ENCODE measurements around the gene RAP1GAP. TPM values are rescaled to one million over a fixed set of nuclear protein-coding genes. Genes with fewer than 3 reads are reported as not detected.

The RAP1GAP gene
- total and polyA plus RNA-seq, 9 of the 15 experiments (the other 6 are each of a cell fraction or from before 2014, with no cell fraction given), result 0.29 to 30.2 (median 19.2) TPM

DNA sequence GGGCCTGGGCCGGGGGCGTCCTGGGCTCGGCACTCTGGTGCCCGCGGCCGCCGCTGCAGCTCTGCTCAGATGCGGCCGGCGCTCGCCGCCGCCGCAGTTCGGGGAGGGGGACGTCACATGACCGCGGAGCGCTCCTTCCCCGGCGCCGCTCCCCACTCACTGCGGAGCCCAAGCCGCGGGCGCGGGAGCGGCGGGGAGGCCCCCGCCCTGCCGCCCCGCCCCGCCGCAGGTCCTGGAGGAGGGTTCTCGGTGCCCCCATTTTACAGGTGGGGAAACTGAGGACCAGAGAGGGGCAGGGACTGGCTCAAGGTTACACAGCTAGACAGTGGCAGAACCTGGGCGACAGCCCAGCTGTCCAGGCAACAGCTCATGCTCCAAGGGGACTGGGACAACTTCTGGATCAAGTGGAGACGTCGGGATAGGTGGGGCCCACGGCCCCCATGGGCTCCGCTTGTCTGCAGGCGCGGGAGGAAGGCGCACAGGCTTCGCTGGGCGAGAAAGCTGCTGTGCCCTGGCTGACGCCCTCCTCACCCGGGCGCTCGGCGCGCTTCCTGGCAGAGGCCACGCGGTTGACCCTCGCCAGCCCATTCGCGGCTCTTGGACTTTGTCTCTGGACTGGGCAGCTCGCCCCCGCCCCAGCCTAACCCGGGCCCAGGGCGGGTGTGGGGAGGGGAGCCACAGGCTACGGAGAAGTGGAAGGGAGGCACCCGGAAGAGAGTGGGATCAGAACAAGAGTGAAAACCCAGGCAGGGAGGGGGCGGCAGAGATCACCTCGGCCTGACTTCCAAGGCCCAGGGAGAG lies at the start of gene RAP1GAP (continued):
- TF ChIP-seq, protein P1, sequence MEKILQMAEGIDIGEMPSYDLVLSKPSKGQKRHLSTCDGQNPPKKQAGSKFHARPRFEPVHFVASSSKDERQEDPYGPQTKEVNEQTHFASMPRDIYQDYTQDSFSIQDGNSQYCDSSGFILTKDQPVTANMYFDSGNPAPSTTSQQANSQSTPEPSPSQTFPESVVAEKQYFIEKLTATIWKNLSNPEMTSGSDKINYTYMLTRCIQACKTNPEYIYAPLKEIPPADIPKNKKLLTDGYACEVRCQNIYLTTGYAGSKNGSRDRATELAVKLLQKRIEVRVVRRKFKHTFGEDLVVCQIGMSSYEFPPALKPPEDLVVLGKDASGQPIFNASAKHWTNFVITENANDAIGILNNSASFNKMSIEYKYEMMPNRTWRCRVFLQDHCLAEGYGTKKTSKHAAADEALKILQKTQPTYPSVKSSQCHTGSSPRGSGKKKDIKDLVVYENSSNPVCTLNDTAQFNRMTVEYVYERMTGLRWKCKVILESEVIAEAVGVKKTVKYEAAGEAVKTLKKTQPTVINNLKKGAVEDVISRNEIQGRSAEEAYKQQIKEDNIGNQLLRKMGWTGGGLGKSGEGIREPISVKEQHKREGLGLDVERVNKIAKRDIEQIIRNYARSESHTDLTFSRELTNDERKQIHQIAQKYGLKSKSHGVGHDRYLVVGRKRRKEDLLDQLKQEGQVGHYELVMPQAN (IDR thresholded peaks at IDR 0.05; ENCODE audit: borderline replicate concordance), result no peak; the same call in 1 of the 2 replicates
- TF ChIP-seq ZNF57 (CRISPR knock-in tag; IDR thresholded peaks at IDR 0.05) (0 out of 2 replicates have a peak, but pooled peaks have one; percentile 66), KDM1A (IDR thresholded peaks at IDR 0.05) (peak; percentile 91 to 94), STAG1 (CRISPR knock-in tag; IDR thresholded peaks at IDR 0.05; ENCODE audit: borderline replicate concordance) (no peak), MCM2 (IDR thresholded peaks at IDR 0.05; ENCODE audit: low read depth) (no peak), MCM7 (IDR thresholded peaks at IDR 0.05) (no peak), ZNF785 (CRISPR knock-in tag; IDR thresholded peaks at IDR 0.05) (no peak)
- TF ChIP-seq, protein P2, sequence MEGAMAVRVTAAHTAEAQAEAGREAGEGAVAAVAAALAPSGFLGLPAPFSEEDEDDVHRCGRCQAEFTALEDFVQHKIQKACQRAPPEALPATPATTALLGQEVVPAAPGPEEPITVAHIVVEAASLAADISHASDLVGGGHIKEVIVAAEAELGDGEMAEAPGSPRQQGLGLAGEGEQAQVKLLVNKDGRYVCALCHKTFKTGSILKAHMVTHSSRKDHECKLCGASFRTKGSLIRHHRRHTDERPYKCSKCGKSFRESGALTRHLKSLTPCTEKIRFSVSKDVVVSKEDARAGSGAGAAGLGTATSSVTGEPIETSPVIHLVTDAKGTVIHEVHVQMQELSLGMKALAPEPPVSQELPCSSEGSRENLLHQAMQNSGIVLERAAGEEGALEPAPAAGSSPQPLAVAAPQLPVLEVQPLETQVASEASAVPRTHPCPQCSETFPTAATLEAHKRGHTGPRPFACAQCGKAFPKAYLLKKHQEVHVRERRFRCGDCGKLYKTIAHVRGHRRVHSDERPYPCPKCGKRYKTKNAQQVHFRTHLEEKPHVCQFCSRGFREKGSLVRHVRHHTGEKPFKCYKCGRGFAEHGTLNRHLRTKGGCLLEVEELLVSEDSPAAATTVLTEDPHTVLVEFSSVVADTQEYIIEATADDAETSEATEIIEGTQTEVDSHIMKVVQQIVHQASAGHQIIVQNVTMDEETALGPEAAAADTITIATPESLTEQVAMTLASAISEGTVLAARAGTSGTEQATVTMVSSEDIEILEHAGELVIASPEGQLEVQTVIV (CRISPR knock-in tag; IDR thresholded peaks at IDR 0.05; ENCODE audit: borderline replicate concordance), result no peak
- TF ChIP-seq, protein P3, sequence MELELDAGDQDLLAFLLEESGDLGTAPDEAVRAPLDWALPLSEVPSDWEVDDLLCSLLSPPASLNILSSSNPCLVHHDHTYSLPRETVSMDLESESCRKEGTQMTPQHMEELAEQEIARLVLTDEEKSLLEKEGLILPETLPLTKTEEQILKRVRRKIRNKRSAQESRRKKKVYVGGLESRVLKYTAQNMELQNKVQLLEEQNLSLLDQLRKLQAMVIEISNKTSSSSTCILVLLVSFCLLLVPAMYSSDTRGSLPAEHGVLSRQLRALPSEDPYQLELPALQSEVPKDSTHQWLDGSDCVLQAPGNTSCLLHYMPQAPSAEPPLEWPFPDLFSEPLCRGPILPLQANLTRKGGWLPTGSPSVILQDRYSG (tag; conservative IDR thresholded peaks at IDR 0.05; ENCODE audit: low read depth), result 0 out of 2 replicates have a peak, but pooled peaks have one; percentile 27
- TF ChIP-seq, protein P4, sequence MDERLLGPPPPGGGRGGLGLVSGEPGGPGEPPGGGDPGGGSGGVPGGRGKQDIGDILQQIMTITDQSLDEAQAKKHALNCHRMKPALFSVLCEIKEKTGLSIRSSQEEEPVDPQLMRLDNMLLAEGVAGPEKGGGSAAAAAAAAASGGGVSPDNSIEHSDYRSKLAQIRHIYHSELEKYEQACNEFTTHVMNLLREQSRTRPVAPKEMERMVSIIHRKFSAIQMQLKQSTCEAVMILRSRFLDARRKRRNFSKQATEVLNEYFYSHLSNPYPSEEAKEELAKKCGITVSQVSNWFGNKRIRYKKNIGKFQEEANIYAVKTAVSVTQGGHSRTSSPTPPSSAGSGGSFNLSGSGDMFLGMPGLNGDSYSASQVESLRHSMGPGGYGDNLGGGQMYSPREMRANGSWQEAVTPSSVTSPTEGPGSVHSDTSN (CRISPR knock-in tag; IDR thresholded peaks at IDR 0.05; ENCODE audit: low read depth), result no peak
- TF ChIP-seq, protein P4 (tag; conservative IDR thresholded peaks at IDR 0.05; ENCODE audit: low read depth), result no peak
- TF ChIP-seq, protein P5, sequence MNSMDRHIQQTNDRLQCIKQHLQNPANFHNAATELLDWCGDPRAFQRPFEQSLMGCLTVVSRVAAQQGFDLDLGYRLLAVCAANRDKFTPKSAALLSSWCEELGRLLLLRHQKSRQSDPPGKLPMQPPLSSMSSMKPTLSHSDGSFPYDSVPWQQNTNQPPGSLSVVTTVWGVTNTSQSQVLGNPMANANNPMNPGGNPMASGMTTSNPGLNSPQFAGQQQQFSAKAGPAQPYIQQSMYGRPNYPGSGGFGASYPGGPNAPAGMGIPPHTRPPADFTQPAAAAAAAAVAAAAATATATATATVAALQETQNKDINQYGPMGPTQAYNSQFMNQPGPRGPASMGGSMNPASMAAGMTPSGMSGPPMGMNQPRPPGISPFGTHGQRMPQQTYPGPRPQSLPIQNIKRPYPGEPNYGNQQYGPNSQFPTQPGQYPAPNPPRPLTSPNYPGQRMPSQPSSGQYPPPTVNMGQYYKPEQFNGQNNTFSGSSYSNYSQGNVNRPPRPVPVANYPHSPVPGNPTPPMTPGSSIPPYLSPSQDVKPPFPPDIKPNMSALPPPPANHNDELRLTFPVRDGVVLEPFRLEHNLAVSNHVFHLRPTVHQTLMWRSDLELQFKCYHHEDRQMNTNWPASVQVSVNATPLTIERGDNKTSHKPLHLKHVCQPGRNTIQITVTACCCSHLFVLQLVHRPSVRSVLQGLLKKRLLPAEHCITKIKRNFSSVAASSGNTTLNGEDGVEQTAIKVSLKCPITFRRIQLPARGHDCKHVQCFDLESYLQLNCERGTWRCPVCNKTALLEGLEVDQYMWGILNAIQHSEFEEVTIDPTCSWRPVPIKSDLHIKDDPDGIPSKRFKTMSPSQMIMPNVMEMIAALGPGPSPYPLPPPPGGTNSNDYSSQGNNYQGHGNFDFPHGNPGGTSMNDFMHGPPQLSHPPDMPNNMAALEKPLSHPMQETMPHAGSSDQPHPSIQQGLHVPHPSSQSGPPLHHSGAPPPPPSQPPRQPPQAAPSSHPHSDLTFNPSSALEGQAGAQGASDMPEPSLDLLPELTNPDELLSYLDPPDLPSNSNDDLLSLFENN (IDR thresholded peaks at IDR 0.05; ENCODE audit: low read depth in 2 of 2, low read length in 2 of 2), result no peak; a peak in 1 of 4 replicates
- TF ChIP-seq, protein P6, sequence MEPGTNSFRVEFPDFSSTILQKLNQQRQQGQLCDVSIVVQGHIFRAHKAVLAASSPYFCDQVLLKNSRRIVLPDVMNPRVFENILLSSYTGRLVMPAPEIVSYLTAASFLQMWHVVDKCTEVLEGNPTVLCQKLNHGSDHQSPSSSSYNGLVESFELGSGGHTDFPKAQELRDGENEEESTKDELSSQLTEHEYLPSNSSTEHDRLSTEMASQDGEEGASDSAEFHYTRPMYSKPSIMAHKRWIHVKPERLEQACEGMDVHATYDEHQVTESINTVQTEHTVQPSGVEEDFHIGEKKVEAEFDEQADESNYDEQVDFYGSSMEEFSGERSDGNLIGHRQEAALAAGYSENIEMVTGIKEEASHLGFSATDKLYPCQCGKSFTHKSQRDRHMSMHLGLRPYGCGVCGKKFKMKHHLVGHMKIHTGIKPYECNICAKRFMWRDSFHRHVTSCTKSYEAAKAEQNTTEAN (CRISPR knock-in tag; IDR thresholded peaks at IDR 0.05), result no peak

All from K562 (cell line).